Activated CD8-positive, alpha-beta T cell treated with anti-CD3 and anti-CD28 coated beads, Interleukin-2, amount 10 ng/mL, durations not matched to agents 7 days and 5 days (primary cell): ENCODE results near the gene PSMG2. TPM values are rescaled to one million over a fixed set of nuclear protein-coding genes. Genes with fewer than 3 reads are reported as not detected.
A peak's percentile ranks its signal among the peaks of the same experiment; 100 is the strongest.

Experiments
- ATAC-seq: fragments of 150-1000 bp; cut with Tn5 transposase; one replicate; pipeline ENCODE4 v1.10.0; 2021; ENCODE audit warnings: moderate library complexity
- CTCF ChIA-PET: fragments of 350-600 bp; sonication (Branson Sonifier 250); formaldehyde crosslinking; loops from one replicate; lab custom pipeline; 2021; ENCODE audit warnings: antibody characterized with exemption; lab: Charles Lee
- POLR2A ChIA-PET: fragments of 350-600 bp; sonication (Branson Sonifier 250); formaldehyde crosslinking; loops from one replicate; lab custom pipeline; 2021; ENCODE audit warnings: antibody characterized with exemption; lab: Charles Lee
- DNase-seq: peaks from one replicate; pipeline ENCODE4 v3.0.0-alpha.2; 2020
- H3K27ac Mint-ChIP-seq: one replicate; pipeline ENCODE4 v1.8.0; 2021; ENCODE audit warnings: mild to moderate bottlenecking, mixed read lengths
- H3K27me3 Mint-ChIP-seq: one replicate; pipeline ENCODE4 v1.8.0; 2021; ENCODE audit warnings: low read depth, mixed read lengths
- H3K36me3 Mint-ChIP-seq: one replicate; pipeline ENCODE4 v1.8.0; 2021; ENCODE audit warnings: low read depth, mixed read lengths
- H3K4me1 Mint-ChIP-seq: one replicate; pipeline ENCODE4 v1.8.0; 2021; ENCODE audit warnings: low read depth, mixed read lengths
- H3K4me3 Mint-ChIP-seq: one replicate; pipeline ENCODE4 v1.8.0; 2021; ENCODE audit warnings: mild to moderate bottlenecking, mixed read lengths
- H3K9me3 Mint-ChIP-seq: one replicate; pipeline ENCODE4 v1.8.0; 2022; ENCODE audit warnings: mixed read lengths; ENCODE audit not compliant: insufficient read depth
- total RNA-seq, 2 experiments: library from RNA; stranded (reverse); gene quantifications; one replicate each; pipeline ENCODE4 v1.2.3, GENCODE V29; 2021

The PSMG2 gene, protein sequence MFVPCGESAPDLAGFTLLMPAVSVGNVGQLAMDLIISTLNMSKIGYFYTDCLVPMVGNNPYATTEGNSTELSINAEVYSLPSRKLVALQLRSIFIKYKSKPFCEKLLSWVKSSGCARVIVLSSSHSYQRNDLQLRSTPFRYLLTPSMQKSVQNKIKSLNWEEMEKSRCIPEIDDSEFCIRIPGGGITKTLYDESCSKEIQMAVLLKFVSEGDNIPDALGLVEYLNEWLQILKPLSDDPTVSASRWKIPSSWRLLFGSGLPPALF
- total RNA-seq = 100 to 1,000 TPM; 104 to 108 TPM

DNA sequence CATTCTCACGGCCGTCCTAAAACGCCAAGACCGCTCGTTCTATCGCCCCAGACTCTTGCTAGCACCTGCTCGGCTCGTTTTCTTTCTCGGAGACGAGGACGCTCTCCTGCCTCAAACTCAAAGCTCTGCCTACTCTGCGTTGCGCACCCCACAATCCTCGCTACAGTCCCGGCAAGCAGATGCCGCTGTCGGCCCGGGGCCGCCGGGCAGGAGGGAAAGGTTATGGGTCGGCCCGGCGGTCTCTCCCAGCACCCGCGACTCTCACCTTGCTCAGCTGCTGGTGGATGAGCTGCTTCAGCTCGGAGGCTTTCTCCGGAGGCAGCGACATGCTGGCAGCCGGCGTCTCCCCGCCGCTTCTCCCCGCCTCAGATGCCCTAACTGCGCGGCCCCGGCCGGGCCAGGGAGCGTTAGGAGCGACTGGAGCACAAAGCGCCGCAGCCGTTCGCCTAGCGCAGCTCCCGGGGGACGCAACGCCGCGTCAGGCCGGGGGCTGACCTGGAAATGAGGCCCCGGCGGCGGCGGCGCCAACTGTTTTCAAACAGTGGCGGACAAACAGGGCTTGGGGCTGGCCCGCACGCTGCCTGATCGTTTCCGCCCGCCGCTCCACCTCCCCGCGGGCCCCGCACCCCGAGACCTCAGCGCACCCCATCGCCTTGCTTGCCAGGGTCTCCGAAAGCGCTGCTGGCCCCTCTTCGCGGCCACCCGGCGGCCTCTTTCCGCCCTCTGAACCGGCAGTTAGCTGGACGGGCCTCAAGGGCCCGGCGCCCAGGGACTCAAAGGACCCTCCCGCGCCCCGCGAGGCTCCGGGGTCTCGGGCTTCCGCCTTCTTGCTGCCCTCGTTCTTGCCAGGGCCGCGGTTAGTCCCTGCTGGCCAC, at the start of gene PSMG2, which contains the start of gene CEP76:
TSS of gene PSMG2 (plus strand) at position 822 of the 875 bp plus-strand sequence. CDS start 66 bp downstream, outside the sequence.
TSS of gene CEP76 (minus strand) at position 503 of the 875 bp plus-strand sequence. CDS start at position 328, 175 bp downstream.
- H3K27me3 Mint-ChIP-seq = no peaks in the 10 kb centered on the region

DNA sequence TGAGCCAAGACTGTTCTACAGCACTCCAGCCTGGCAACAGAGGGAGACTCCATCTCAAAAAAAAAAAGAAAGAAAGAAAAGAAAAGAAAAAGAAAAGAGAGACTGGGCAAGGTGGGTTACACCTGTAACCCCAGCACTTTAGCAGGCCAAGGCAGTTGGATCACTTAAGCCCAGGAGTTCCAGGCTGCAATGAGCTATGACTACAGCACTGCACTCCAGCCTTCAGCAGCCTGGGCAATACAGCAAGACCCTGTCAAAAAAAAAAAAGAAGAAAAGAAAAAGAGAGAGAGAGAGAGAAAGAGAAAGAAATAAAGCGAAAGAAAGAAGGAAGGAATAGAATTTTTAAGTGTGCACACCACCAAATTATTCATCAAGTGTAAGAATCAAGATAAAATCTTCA, 47.9 kb upstream of the PSMG2 start:
- ATAC-seq (no peak), DNase-seq (no peak)
- CTCF ChIA-PET = interaction anchor here (0.6 to 2.2 kb wide), 2 partner anchors 55 to 263 kb away, joined by 4 to 10 read pairs; no protein-coding TSS in a partner anchor
- H3K4me3 Mint-ChIP-seq = no peak overlapping the region
- POLR2A ChIA-PET = no interaction called here
- peaks cover 23% of the 10 kb centered on the region for H3K4me1 Mint-ChIP-seq
- peaks cover 21% of the 10 kb centered on the region for H3K27me3 Mint-ChIP-seq
- H3K9me3 Mint-ChIP-seq = no peaks in the 10 kb centered on the region
- H3K36me3 Mint-ChIP-seq = peaks cover 4% of the 10 kb centered on the region
- H3K27ac Mint-ChIP-seq = no peak overlapping the region

More for the DNA sequence above, at the start of gene PSMG2, which contains the start of gene CEP76:
- ChIA-PET CTCF (interaction anchor here (0.9 to 1.6 kb wide), 6 partner anchors 16 to 311 kb away, joined by 3 to 6 read pairs (median 3); no protein-coding TSS in a partner anchor), POLR2A (interaction anchor here (0.6 to 2.4 kb wide), 16 partner anchors 9 to 326 kb away, joined by 3 to 12 read pairs (median 4); partner anchors contain the start of genes AFG3L2 and CEP192)
- ATAC-seq (peak; percentile 83), DNase-seq (peak; percentile 84)
- Mint-ChIP-seq H3K36me3 (peaks cover 41% of the 10 kb centered on the region), H3K4me1 (peaks cover 47% of the 10 kb centered on the region), H3K27ac (peak within 1 kb of the TSS; percentile 100), H3K9me3 (no peaks in the 10 kb centered on the region), H3K4me3 (peak within 1 kb of the TSS; percentile 94)

DNA sequence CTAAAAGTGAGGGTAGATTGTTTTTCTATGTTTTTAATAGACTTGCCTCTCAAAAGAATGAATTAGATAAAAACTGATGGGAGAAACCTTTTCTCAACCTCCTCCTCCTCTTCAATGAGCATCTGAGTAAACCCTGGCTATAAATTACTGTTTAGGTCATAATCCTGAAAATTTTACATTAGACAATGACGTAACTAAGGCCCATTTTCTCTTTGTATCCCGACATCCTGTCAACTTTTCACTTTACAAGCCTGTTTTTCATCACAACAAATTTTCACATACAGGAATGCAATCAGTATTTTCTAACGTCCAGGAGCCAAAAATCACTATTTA, 46.3 kb upstream of the PSMG2 start:
- DNase-seq = no peak
- Mint-ChIP-seq H3K9me3 (no peaks in the 10 kb centered on the region), H3K27me3 (peaks cover 20% of the 10 kb centered on the region), H3K4me3 (peak overlapping the region; percentile 67), H3K36me3 (peaks cover 4% of the 10 kb centered on the region), H3K4me1 (peaks cover 23% of the 10 kb centered on the region), H3K27ac (peak overlapping the region; percentile 6)
- no peak for ATAC-seq
- POLR2A ChIA-PET = no interaction called here
- CTCF ChIA-PET = no interaction called here

DNA sequence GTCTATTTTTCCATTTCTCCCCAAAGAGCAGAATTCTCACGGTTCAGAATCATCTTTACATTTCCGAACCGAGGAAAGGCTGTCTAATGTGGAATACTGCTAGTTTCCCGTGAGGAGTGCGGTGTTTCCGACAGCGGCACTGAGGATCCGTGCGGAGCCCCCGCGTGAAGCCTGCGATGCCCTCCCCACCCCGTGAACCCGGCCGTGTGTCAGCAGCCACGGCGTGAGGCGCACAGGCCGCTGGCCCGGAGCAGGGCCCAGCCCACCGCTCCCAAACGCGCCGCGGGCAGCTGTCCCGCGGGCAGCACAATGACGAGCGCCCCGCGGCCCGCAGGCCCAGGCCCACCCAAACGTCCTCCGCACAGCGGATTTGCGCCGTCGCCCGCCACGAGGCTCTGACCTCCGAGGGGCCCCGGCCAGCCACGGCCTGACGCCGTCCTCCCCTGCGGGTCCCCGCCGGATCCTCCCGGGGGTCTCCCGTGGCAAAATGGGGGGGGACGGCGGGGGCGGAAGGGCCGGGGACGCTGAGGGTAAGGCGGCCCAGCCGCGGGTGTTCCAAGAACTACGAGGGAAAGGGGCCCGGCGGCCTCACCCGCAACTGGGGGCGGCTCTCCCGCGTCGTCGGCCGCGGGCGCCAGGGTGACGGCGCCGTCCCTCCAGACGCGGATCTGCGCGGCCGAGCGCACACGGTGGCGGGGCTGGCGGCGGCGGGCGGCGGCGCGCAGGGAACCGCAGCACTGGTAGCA, 45.7 kb upstream of the PSMG2 start:
- no peak overlapping the region for H3K27ac Mint-ChIP-seq
- peak; percentile 27 for DNase-seq
- ChIA-PET CTCF (interaction anchor here (1.1 to 7.1 kb wide), 2 partner anchors 244 to 264 kb away, joined by 3 to 73 read pairs; no protein-coding TSS in a partner anchor), POLR2A (no interaction called here)
- peak overlapping the region; percentile 67 for H3K4me3 Mint-ChIP-seq
- peaks cover 4% of the 10 kb centered on the region for H3K36me3 Mint-ChIP-seq
- no peaks in the 10 kb centered on the region for H3K9me3 Mint-ChIP-seq
- H3K4me1 Mint-ChIP-seq = peaks cover 23% of the 10 kb centered on the region
- peaks cover 19% of the 10 kb centered on the region for H3K27me3 Mint-ChIP-seq
- peak; percentile 65 for ATAC-seq

DNA sequence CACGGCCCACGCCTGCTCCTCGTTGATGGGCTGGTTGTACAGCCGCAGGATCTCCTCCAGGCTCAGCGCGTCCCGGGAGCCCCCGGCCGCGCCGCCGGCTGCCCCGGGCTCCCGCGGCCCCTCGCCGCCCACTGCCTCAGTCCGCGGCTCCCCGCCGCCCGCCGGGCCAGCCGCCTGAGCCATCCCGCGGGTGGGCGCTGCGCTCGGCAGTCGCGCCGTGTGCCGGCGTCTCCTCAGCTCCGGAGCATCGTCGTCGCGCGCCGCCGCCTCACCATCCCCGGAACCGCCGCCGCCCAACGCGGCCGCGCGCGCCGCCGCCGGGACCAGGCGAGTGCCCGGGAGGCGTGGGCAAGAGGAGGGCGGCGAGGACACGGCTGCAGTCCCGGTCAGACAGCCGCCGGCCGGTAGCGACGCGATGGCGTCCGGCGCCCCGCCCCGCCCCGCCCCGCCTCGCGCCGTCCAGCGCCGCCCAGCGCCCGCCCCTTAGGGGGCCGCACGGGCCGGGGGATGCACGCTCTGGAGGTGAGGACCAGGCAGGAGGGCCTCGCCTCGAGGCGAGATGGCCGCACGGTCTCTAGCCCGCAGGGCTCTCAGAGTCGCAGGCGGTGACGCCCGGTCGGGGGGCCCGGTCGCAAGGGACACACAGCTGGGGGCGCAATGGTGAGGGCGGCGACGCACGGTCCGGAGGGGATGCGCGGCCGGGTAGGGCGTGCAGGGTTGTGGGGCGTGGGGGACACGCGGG, 45.0 kb upstream of the PSMG2 start, which contains the start of gene SPIRE1:
TSS of gene SPIRE1 (minus strand) at position 424 of the 742 bp plus-strand sequence. CDS start at position 183, 241 bp downstream.
- H3K27ac Mint-ChIP-seq = no peak within 1 kb of the TSS
- POLR2A ChIA-PET = no interaction called here
- DNase-seq (peak; percentile 36), ATAC-seq (peak; percentile 73)
- CTCF ChIA-PET = interaction anchor here (1.1 to 7.1 kb wide), 2 partner anchors 244 to 265 kb away, joined by 3 to 73 read pairs; no protein-coding TSS in a partner anchor
- H3K9me3 Mint-ChIP-seq = no peaks in the 10 kb centered on the region
- H3K4me1 Mint-ChIP-seq = peaks cover 16% of the 10 kb centered on the region
- peaks cover 19% of the 10 kb centered on the region for H3K27me3 Mint-ChIP-seq
- H3K4me3 Mint-ChIP-seq = peak within 1 kb of the TSS; percentile 67
- peaks cover 4% of the 10 kb centered on the region for H3K36me3 Mint-ChIP-seq

DNA sequence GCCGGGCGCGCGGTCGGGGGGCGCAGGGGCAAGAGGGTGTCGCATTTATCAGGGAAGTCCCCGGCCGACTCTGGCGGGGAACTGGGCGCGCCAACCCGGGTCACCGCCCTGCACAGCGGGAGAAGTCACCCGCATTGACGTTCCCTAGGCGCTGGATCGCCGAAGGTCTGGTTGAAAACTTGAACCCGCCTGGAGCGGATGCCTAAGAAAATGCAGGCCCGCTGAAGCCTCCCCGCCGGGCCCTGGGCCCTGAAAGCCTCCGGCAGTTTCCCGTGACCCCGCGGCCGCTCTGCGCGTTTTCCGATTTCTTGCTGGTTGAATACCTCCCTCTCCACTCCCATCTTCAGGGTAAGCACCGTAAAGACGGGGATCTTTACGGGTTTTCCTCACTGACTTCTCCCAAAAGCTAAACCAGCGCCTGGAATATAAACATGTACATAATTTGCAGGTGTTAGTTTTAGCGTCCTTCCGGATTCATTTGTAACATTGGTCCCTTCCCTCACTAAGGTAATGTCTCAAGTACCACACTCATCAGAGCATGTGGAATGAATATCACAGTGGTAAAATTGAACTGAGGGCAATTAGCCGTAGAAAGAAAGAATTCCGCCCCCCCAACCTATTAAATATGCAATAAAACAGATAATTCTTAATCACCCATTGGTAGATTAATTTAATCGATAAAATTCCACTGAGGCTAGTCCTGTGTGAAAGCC, 44.3 kb upstream of the PSMG2 start:
- no peak overlapping the region for H3K27ac Mint-ChIP-seq
- DNase-seq = peak; percentile 34
- peaks cover 4% of the 10 kb centered on the region for H3K36me3 Mint-ChIP-seq
- H3K27me3 Mint-ChIP-seq = peaks cover 19% of the 10 kb centered on the region
- ATAC-seq = no peak
- CTCF ChIA-PET = interaction anchor here (1.1 to 7.1 kb wide), 6 partner anchors 18 to 331 kb away, joined by 3 to 73 read pairs (median 5); partner anchors contain the start of gene AFG3L2
- POLR2A ChIA-PET = no interaction called here
- H3K4me1 Mint-ChIP-seq = peaks cover 10% of the 10 kb centered on the region
- H3K4me3 Mint-ChIP-seq = peak overlapping the region; percentile 65
- H3K9me3 Mint-ChIP-seq = no peaks in the 10 kb centered on the region

DNA sequence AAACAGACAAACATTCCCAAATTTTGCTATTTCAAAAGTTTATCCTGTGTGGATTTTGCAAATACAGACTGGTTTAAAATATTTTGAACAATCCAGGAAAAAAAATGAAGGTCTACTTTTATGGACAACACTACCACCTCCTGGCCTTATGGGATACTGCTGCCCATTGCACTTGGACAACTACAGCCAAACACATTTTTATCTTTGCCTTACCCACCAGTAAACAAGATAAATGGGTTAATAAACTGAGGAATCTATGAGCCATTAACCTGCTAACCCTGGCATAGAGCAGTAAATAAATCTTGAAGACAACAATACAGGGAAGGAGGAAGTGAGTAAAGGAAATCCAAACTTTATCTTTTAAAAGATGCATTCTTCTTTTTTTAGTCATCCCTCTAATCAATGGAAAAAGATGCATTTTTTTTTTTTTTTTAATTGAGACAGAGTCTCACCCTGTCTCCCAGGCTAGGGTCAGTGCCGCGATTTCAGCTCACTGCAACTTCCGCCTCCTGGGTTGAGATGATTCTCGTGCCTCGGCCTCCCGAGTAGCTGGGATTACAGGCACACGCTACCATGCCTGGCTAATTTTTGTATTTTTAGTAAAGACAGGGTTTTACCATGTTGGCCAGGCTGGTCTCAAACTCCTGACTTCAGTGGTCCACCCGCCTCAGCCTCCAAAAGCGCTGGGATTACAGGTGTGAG, 42.8 kb upstream of the PSMG2 start:
- ChIA-PET POLR2A (no interaction called here), CTCF (interaction anchor here (1.0 to 7.1 kb wide), 8 partner anchors 20 to 332 kb away, joined by 3 to 73 read pairs (median 6); partner anchors contain the start of gene AFG3L2)
- no peak for ATAC-seq
- peaks cover 19% of the 10 kb centered on the region for H3K27me3 Mint-ChIP-seq
- H3K4me3 Mint-ChIP-seq = no peak overlapping the region
- peak; percentile 56 for DNase-seq
- H3K4me1 Mint-ChIP-seq = peaks cover 10% of the 10 kb centered on the region
- H3K27ac Mint-ChIP-seq = no peak overlapping the region
- no peaks in the 10 kb centered on the region for H3K9me3 Mint-ChIP-seq
- H3K36me3 Mint-ChIP-seq = peaks cover 4% of the 10 kb centered on the region

DNA sequence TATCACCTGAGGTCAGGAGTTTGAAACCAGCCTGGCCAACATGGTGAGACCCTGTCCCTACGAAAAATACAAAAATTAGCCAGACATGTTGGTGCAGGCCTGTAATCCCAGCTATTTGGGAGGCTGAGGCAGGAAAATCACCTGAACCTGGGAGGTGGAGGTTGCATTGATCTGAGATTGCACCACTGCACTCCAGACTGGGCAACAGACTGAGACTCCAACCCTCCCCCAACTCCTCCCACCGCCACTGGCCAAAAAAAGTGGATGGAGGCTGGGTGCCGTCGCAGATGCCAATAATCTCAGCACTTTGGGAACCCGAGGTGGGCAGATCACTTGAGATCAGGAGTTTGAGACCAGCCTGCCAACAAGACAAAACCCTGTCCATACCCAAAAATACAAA, 34.8 kb upstream of the PSMG2 start:
- H3K4me3 Mint-ChIP-seq = no peak overlapping the region
- no peaks in the 10 kb centered on the region for H3K27me3 Mint-ChIP-seq
- H3K4me1 Mint-ChIP-seq = no peaks in the 10 kb centered on the region
- POLR2A ChIA-PET = no interaction called here
- H3K36me3 Mint-ChIP-seq = peaks cover 5% of the 10 kb centered on the region
- no peak overlapping the region for H3K27ac Mint-ChIP-seq
- H3K9me3 Mint-ChIP-seq = no peaks in the 10 kb centered on the region
- ATAC-seq (no peak), DNase-seq (no peak)
- CTCF ChIA-PET = interaction anchor here (1.1 kb wide), 1 partner anchor 277 kb away, joined by 4 read pairs; no protein-coding TSS in a partner anchor

DNA sequence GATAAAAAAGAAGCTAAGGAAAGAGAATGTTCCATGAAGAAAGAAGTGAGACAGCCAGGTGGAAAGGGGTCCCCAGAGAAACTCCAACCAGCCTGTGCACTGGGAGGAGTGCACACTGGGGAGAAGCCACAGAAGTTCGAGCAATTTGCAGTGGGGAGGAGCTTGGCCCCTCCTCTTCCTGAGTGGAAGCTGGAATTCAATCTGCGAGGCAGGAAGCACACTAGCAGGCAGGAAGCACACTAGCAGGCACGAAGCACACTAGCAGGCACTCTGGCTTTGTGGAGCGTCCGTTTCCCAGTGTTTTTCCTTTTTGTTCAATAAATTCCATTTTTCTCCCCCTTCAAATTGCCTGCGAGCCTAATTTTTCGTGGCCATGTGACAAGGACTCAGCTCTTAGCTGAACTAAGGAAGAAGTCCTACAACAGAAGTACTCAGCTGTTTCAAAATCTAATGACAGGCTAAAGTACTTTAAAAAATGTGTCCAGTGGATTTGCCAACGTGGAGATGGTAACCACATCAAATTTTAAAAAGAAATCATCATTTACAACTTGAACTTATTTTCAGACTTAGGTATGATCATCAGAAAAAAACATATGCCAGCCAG, 23.6 kb upstream of the PSMG2 start:
- no peak for DNase-seq
- Mint-ChIP-seq H3K4me3 (no peak overlapping the region), H3K36me3 (peaks cover 28% of the 10 kb centered on the region), H3K4me1 (peaks cover 10% of the 10 kb centered on the region), H3K9me3 (no peaks in the 10 kb centered on the region), H3K27ac (peak overlapping the region; percentile 67), H3K27me3 (no peaks in the 10 kb centered on the region)
- no peak for ATAC-seq
- CTCF ChIA-PET = no interaction called here
- POLR2A ChIA-PET = interaction anchor here (1.4 kb wide), 1 partner anchor 23 kb away, joined by 5 read pairs; the partner anchor contains the start of gene CEP76
